GM18505 (cell line): Measurements from ENCODE around the gene RAC2.

Experiments used
- ATAC-seq: cut with Tn5 transposase; IDR thresholded peaks from one replicate; pipeline ENCODE4 v1.9.1; 2021; ENCODE audit not compliant: unreplicated experiment
- POLR2A ChIP-seq: IDR thresholded peaks from 4 replicates; pipeline ENCODE4 v1.6.1; 2011; ENCODE audit warnings: borderline replicate concordance; ENCODE audit not compliant: insufficient read depth, insufficient read length; ENCODE audit errors: extremely low read depth

Gene RAC2

DNA sequence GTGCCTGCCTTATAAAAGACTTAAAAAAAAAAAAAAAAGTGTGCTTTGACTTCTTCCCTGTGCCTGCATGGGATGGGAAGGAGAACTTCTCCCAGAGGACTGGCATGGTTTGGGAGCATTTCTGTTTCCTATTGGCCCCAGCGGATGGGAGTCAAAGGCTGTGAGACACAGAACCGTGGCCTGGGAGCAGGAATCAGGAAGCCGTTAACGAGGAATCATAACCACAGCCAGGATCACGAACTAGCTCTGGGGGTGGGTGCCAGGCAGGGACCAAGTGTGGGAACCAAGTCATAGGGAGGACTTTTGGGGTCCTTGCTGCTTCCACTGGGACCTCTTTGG, 56.5 kb downstream of the RAC2 start:
- no peak for TF ChIP-seq POLR2A
- ATAC-seq: no peak

DNA sequence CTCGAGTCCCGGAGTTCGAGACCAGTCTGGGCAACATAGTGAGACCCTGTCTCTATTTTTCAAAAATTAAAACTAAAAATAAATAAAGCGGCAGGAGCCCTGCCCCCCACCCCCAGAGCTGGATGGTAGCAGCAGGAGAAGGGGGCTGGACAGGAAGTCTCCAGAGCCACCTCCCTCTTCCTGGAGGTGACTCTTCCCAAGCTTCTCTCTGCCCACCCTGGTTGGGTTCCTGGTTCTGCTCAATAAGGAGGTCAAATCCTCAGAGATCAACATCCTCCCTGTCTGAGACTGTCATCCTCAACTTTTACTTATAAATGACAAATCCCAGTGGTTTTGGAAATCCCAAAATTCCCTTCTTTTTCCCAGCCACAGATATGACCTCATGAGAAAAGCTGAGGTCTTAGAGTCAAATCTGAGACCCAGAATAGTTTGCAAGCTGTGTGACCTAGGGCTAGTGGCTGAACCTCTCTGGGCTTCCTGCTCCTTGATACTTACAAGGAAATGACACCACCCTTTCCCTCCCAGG, 57.0 kb downstream of the RAC2 start:
- TF ChIP-seq POLR2A: no peak
- ATAC-seq: no peak

DNA sequence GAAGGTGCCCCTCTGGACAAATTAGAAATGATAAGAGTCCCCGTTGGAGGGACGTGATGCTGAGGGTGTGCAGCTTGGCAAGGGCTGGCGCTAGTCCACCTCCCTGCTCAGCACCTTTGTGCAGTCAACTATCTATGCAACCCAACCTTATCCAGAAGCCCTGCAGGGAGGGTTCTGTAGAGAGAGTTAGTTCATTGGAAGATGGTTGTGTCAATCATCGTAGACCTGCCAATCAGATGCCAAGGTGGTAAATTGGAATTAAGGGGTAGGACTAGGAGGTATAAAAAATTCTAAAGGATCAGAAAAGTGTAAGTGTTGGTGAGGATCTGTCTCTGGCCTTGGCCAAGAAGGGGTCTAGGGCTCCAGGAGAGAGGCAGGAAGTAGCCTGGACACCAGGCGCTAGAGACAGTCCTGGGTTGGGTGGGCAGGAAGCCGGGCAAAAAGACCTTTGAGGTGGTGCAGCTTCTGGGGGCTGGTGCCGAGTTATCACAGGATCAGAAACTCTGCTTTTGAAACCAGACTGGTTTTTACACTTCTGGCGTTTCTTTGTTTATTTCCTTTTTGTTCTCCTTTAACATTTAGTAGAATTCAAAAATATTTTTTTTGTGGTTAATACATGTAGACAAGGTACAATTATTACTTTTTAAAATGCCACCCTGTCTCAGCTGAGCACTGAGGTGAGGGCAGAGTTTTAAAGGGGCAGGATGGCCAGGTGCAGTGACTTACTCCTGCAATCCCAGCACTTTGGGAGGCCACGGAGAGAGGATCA, 57.7 kb downstream of the RAC2 start:
- TF ChIP-seq POLR2A: no peak
- ATAC-seq: no peak

DNA sequence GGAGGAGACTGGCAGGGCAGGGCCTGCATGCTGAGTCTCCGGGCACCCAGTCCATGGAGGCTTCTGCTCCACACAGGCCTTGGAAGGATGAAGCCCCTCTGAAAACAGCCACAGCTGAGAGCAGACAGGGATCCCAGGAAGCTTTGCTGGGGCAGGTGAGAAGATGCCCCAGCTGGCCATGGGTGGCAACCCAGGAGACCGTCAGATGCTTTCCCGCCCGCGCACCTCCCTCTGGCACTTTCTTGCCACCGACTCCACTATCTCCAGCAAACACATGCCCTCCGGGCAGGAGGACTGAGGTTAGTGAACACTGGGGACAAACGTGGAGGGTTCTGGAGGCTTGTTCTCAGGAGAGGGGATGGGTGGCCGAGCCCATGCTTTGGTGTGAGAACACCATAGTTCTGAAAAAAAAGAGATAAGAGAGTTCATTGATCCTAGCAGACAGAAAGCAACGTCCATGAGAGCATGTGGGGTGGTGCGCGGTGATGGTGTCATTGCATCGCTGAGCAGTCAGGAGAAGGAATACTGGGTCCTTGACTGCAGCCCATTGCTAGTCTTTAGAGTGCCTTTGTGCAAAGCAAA, 58.3 kb downstream of the RAC2 start:
- TF ChIP-seq POLR2A: no peak
- ATAC-seq: no peak

DNA sequence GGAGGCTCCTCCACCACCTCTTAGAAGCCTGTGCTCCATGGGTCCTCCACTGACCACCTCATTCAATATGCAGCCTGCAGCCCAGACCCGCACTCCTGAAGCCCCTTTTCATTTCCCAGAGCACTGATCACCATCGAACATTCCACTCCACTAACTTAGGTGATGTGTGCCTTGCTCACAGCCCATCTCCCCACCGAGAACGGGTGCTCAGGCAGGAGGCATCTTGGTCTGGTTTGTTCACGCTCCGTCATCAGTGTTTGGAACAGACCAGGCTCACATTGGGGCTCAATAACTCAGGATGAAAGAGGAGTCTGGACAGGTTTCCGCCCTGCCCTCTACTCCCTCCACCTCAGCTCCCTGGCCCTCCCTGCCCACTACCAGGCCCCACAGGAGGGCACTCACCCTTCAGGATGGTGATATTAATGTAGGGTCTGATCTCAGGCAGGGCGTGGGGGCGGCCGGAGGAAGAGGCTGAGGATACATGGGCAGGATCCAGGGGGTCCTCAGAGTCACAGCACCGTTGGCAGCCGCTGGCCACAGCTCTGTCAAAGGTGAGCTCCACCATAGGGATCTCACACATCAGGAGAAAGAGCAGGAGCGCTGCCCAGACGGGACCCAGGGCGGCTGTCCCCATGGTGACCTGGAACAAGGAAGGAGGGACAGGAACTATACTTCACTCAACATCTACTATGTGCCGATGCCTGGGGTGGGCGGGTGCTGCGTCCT, 59.1 kb downstream of the RAC2 start:
- no peak for ATAC-seq

DNA sequence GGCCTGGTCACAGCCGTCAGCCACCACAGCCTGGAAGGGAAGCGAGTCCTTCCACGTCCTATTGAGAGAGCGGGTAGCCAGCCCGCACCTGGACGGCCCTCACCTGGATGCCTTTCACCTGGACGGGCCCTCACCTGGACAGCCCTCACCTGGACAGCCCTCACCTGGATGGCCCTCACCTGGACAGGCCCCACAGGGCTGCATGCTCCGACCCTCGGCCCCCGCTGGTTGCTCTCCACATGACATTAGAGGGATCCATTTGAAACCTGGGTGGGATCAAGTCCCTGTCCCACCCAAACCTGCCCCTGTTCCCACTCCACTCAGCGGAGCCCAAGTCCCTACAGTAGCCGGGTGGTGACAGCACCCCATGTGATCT, 59.7 kb downstream of the RAC2 start:
- no peak for ATAC-seq
- TF ChIP-seq POLR2A: no peak

More for the DNA sequence above, 59.1 kb downstream of the RAC2 start:
- no peak for TF ChIP-seq POLR2A

DNA sequence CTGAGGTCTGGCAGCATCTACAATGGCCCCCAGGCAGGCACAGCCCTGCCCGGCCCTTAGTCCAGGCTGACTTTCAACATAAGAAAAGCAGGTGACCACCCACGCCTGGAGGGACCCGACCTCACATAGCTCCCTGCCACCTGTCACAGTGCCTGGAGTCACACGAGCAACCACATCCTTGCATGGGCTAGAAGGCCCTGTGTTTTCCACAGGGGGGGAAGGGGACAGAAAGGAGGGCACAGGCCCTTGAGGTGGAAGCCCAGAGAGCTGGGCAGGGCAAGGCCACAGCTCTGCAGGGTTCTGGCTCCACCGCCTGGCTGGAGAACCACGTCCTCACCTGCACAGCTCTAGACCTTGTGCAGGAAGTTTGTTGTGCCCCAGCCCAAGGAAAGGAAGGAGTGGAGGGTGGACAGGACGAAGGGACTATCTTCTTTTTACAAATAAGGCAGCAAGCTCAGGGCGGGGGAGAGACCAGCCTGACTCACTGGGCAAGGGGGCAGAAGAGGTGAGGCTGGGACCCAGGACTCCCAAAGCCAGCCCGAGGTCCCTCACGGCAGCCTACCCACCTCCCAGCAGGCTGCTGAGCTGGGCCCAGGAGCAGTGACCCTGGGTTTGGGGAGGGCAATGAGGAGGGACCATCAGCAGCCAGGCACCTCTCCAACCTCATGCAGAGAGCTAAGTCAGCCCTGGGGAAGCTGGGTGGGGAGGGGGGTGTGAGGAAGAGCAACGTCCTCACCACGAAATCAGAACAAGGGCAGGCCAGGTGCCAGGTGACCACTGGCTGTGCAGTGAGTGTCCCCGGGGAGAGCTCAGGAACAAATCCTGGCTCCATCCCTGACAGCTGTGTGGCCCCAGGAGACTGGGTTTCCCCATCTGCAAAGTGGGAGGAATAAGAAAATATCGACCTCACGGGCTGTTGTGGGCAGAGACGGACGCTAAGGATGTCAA, 60.4 kb downstream of the RAC2 start:
- ATAC-seq: no peak
- no peak for TF ChIP-seq POLR2A

DNA sequence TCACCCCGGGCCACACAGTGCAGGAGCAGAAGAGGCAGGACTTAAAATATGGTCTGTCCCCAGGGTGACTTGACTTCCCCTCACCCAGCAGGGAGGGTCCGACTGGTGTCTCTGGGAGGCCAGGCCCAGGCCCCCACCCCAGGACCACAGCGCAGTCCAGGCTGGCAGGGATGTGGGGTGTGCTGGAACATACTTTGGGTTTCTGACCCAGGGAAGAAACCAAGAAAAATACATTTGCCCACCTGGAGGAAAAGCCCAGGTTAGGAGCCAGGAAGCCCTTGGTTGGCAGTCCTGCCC, 61.2 kb downstream of the RAC2 start:
- no peak for ATAC-seq
- TF ChIP-seq POLR2A: no peak

DNA sequence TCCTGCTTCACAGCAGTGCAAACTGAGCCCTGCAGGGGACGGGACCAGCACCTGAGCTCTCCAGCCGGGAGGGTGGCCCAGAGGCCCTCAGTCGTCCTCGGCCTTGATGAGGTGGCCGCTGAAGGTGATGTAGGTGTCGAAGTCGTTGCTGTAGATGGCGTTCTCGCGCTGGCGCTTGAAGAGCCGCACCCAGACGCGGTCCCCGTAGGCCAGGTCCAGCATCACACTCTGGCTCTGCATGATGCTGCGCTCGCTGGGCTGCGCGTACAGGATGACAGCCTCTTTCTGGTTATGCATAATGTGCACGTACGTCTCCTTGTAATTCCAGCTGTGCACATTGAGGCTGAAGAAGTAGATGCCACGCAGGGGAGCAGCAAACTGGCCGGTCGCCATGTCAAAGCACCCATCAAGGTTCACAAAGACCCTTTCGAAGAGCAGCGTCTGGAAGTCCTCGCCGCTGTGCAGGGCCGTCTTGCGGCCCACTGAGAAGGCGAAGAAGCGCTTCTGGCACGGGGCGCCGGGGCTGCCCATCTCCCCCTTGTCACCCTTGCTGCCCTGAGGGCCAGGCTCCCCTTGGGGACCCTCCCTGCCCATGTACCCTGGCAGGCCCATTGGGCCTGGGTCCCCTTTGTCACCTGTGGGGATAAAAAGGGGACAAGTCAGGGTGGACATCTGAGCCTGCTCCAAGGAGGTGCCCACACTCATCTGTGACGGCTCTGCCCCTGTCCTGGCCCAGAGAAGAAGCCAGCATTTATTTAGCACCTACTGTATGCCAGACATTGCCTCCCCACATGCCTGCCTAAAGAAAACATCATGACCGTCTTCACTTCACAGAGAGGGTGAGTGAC, 61.7 kb downstream of the RAC2 start:
- ATAC-seq: no peak
- TF ChIP-seq POLR2A: no peak

DNA sequence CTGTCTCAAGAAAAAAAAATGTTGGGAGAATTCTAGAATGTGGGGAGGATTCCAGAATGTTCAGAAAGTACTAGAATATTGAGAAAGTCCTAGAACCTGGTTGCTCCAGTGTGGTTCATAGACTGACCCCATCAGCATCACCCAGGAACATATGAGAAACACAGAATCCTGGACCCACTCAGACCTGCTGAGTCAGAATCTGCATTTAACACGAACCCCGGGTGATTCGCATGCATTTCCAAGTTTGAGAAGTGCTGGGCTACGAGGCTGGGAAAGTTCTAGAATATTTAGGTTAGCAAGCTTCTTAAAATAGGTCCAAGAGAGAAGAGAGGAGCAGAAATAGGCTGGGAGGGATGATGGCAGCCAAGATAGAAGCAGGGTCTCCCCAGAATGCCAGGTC, 62.4 kb downstream of the RAC2 start:
- ATAC-seq: no peak
- no peak for TF ChIP-seq POLR2A

DNA sequence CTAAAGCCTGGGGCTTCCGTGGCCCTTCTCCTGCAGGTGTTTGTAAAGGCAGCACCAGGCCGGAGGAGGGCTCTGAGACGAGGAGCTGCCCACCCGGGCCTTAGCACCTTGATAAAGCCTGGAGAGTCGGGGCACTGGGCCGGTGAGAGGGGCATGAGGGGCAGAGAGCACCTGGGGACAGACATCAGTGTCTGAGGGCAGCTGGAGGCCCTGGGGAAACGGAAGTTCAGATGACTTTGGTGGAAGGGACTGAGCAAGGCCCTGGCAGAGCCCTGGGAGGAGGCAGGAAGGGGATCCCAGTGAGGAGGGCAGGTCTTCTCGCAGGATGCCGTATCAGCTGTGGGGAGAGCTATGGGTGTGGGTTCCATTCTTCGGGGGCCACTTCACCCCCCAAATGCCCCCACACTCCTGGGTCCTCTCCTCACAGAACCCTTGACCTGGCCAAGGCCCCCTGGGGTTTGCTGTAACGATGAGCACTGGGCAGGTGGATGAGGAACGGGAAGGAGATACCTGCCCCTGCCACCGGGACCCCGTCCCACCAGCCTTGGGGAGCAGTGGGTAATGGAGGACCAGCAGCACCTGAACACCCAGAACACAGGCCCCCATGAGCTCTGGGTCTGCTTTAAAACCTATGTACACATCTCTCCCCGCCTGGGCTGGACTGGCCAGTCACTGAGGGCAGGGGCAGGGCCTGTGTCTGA, 63.4 kb downstream of the RAC2 start:
- ATAC-seq: no peak

DNA sequence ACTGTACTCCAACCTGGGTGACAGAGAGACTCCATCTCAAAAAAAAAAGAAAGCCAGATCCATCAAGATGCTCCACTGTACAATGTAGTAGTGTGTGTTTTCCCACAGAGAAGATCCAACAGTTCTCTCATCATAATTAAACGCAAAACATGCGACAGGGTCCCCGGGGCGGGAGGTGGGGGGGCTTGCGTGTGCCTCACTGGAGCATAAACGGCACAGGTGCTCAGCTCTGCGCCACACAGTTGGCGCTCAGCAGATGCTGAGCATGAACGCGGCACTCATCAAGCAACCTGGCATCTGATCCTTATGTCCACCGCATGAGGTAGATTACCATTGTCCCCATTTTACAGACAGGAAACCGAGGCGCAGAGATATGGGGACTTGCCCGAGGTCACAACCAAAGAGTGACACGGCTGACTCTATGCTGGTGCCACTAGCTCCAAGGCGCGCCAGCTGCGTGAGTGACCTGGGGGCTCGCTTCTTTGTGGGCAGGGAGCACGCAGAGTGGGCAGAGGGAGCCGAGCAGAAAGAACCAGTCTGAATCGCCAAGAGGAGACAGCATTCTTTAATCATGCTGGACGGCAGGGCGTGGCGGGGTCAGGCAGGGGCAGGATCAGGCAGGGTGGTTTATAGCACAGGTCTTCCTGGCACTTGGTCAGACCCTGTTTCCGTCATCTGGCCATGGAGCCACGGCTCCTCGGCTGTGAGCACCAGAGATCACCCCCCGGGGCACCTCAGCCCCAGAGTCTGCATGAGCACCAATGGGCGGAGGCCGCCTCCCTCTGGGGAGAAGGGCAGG, 64.2 kb downstream of the RAC2 start:
- TF ChIP-seq POLR2A: no peak
- ATAC-seq: no peak

More for the DNA sequence above, 63.4 kb downstream of the RAC2 start:
- no peak for TF ChIP-seq POLR2A

DNA sequence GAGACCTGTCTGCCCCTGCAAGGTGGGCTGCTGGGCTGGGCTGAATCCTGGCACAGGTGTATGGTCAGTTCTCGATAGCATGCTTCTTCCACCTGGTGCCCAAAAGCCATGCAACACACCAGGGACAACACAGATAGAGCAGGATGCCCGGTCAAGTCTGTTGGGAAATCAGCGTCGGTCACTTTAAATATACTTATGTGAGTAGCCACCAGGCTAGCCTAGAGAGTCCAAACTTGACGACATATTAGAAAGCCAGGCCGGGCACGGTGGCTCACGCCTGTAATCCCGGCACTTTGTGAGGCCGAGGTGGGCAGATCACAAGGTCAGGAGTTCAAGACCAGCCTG, 65.0 kb downstream of the RAC2 start:
- no peak for TF ChIP-seq POLR2A
- ATAC-seq: no peak
